Measurements from ENCODE around the gene EDN1.
A peak's percentile ranks its signal among the peaks of the same experiment; 100 is the strongest.
"Not testable (repeated sequence)": the region's sequence is repeated elsewhere in the genome, so short reads cannot be mapped to it uniquely, and the experiment has no call there.

The EDN1 gene

GRCh38 chr6:12327391-12327790 lies 37.2 kb downstream of the EDN1 start:
- peak; percentile 41 for DNase-seq (ENCODE audit: low read depth)

GRCh38 chr6:12327988-12328387 lies 37.8 kb downstream of the EDN1 start:
- no peak for DNase-seq (ENCODE audit: low read depth)

- DNase-seq (ENCODE audit: low read depth): no peak
Measured at GRCh38 chr6:12328701-12329100, 38.5 kb downstream of the EDN1 start.

- DNase-seq (ENCODE audit: low read depth): no peak
Measured at GRCh38 chr6:12331474-12331873, 41.3 kb downstream of the EDN1 start.

GRCh38 chr6:12331951-12332749 lies 42.0 kb downstream of the EDN1 start:
- DNase-seq (ENCODE audit: low read depth): peak; percentile 83

- DNase-seq (ENCODE audit: low read depth): not testable (repeated sequence)
Measured at GRCh38 chr6:12332750-12333079, 42.6 kb downstream of the EDN1 start.

GRCh38 chr6:12333128-12333527 lies 43.0 kb downstream of the EDN1 start:
- DNase-seq (ENCODE audit: low read depth): no peak

GRCh38 chr6:12334526-12335130 lies 44.5 kb downstream of the EDN1 start:
- DNase-seq (ENCODE audit: low read depth): no peak

- DNase-seq (ENCODE audit: low read depth): no peak
Measured at GRCh38 chr6:12335131-12335527, 45.0 kb downstream of the EDN1 start.

GRCh38 chr6:12335717-12336116 lies 45.6 kb downstream of the EDN1 start:
- DNase-seq (ENCODE audit: low read depth): no peak

GRCh38 chr6:12336121-12336971 lies 46.2 kb downstream of the EDN1 start:
- DNase-seq (ENCODE audit: low read depth): no peak

GRCh38 chr6:12339022-12339421 lies 48.9 kb downstream of the EDN1 start:
- DNase-seq (ENCODE audit: low read depth): no peak

GRCh38 chr6:12339808-12340487 lies 49.8 kb downstream of the EDN1 start:
- no peak for DNase-seq (ENCODE audit: low read depth)

GRCh38 chr6:12340488-12340818 lies 50.3 kb downstream of the EDN1 start:
- no peak for DNase-seq (ENCODE audit: low read depth)

- no peak for DNase-seq (ENCODE audit: low read depth)
Measured at GRCh38 chr6:12342664-12343063, 52.5 kb downstream of the EDN1 start.

- peak; percentile 65 for DNase-seq (ENCODE audit: low read depth)
Measured at GRCh38 chr6:12343122-12343439, 52.9 kb downstream of the EDN1 start.

GRCh38 chr6:12343440-12344162 lies 53.4 kb downstream of the EDN1 start:
- peak; percentile 53 for DNase-seq (ENCODE audit: low read depth)

GRCh38 chr6:12344296-12344695 lies 54.1 kb downstream of the EDN1 start:
- DNase-seq (ENCODE audit: low read depth): no peak

GRCh38 chr6:12344961-12345693 lies 55.0 kb downstream of the EDN1 start:
- no peak for DNase-seq (ENCODE audit: low read depth)

- no peak for DNase-seq (ENCODE audit: low read depth)
Measured at GRCh38 chr6:12345694-12346058, 55.5 kb downstream of the EDN1 start.

Measured in amniotic epithelial cell (primary cell).